LNCAP (cell line): ENCODE results near the gene MYL3.

Experiments used
- TF ChIP-seq, protein P1 (sequence below): fragments of 450-650 bp; IDR thresholded peaks from 2 replicates; pipeline ENCODE4 v1.5.1; 2017; ENCODE audit warnings: mild to moderate bottlenecking

The MYL3 gene

DNA sequence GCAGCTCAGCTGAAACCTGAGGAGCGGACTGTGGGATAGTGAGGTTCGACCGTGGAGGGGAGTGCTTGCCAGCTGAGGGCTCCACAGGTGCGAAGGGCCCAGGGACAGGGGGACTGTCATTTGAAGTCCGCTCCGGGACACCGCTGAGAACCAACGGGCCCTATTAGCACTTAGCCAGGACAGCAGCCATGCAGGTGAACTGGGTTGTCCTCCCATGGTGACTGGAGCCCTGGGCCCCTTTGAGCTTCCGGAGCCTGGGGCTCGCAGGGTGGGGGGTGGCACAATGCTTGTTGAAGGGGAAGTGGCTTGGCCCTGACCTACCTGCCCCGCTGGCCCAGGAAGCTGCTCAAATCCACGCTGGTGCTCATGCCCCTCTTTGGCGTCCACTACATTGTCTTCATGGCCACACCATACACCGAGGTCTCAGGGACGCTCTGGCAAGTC is 39.0 kb upstream of the MYL3 start:
- TF ChIP-seq, protein P1, sequence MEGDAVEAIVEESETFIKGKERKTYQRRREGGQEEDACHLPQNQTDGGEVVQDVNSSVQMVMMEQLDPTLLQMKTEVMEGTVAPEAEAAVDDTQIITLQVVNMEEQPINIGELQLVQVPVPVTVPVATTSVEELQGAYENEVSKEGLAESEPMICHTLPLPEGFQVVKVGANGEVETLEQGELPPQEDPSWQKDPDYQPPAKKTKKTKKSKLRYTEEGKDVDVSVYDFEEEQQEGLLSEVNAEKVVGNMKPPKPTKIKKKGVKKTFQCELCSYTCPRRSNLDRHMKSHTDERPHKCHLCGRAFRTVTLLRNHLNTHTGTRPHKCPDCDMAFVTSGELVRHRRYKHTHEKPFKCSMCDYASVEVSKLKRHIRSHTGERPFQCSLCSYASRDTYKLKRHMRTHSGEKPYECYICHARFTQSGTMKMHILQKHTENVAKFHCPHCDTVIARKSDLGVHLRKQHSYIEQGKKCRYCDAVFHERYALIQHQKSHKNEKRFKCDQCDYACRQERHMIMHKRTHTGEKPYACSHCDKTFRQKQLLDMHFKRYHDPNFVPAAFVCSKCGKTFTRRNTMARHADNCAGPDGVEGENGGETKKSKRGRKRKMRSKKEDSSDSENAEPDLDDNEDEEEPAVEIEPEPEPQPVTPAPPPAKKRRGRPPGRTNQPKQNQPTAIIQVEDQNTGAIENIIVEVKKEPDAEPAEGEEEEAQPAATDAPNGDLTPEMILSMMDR = no peak

DNA sequence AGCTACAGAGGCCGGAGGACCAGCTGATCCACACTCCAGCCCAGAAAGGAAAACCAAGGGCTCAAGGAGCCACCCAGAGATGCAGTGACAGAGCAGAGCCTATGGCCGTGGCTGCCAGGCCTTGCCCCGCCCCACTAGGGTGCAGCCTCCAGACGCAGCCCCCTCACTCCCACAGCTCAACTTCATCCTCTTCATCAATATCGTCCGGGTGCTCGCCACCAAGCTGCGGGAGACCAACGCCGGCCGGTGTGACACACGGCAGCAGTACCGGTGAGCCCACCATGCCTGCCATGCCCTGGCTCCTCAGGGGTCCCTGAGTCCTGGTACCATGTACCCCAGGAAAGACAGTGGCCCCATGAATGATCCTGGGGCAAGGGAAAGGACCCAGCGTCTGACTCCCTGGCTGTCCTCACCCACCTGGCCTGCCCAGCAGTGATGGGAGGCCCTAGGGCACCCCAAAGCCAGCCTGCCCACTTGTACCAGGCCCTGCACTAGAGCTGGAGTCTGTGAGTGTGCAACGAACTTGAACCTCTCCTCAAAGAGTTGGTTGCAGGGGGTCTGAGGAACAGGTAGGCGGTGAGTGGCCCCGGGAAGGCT is 38.4 kb upstream of the MYL3 start:
- TF ChIP-seq, protein P1 = no peak

DNA sequence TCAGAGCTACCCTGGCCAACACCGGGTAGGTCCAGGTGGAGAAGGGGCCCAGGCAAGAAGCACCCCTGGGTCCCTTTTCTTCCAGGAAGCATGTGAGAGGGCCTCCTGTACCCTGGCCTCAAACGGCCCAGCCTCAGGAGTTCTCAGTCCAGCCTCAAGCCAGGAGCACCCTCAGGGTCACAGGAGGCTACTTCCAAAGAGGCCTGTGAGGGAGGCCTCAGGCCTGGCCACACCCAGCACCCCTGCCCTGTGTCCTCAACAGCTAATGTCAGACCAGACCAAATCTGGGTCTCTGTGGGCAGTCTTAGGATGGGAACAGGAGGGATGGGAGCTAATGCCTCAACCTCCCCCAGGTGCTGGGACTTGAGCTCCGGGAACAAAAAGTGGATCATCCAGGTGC is 37.8 kb upstream of the MYL3 start:
- TF ChIP-seq, protein P1 = no peak

DNA sequence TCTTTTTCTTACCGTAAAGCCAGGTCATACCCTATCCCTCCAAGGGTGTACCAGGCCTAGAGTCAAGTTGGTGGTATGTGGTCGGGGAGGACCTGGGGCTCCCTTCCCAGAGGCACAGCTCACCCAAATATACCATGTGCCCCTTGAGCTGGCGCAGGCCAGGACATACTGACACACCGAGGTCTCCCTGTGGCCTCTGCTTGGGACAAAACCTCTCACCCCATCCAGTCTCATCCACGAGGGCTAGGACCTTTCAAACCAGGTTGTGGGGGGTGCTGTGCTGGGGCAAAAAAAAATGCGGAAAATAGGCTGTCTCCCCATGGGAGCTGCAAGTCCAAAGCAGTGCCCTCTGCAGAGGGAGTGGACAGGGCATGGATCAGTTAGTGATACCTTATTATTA is 37.1 kb upstream of the MYL3 start:
- TF ChIP-seq, protein P1 = no peak

DNA sequence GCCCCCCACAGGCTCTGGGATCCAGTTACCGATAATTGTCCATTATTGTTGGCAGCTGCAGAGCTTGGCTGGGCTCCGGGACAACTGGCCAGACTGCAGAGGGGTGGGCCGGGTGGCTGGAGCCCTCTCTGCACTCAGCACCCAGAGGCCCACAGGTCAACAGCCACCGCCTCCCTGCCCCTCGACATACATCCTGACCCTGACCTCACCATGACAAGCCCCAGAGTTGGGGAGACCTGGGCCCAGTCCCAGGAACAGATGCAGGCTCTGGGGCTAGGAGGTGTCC is 36.7 kb upstream of the MYL3 start:
- TF ChIP-seq, protein P1 = no peak

DNA sequence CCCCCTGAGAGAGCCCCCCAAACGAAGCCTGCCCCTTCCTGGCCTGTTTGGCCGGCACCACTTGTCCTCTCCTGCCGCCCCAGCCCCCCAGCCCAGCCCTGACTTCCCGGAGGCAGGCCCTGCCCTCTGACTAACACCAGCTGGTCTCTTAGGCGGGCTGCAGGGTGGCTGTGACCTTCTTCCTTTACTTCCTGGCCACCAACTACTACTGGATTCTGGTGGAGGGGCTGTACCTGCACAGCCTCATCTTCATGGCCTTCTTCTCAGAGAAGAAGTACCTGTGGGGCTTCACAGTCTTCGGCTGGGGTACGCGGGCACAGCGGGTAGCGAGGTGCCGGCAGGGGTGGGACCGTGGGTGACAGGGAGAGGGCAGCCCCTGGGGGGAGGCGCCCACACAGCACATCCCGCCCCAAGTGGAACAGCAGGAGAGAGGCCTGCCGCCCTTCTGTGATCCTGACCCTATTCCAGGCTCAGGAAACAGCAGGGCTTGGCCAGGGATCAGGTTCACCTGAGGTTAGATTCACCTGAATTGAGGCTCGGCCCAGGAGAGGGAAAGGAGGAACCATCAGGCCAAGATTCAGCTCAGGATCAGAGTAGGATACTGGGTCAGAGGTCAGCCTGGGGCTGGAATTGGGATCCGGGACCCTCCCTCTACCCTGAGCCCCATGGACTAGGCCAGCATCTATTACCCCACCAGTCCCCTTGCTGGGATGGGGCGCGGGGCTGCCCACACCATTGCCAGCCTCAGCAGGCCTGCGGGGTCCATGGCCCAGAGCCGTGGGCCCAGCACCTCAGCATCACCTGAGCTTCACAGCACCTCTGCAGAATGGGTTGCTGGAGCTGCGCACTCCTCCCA is 36.1 kb upstream of the MYL3 start:
- TF ChIP-seq, protein P1 = no peak

DNA sequence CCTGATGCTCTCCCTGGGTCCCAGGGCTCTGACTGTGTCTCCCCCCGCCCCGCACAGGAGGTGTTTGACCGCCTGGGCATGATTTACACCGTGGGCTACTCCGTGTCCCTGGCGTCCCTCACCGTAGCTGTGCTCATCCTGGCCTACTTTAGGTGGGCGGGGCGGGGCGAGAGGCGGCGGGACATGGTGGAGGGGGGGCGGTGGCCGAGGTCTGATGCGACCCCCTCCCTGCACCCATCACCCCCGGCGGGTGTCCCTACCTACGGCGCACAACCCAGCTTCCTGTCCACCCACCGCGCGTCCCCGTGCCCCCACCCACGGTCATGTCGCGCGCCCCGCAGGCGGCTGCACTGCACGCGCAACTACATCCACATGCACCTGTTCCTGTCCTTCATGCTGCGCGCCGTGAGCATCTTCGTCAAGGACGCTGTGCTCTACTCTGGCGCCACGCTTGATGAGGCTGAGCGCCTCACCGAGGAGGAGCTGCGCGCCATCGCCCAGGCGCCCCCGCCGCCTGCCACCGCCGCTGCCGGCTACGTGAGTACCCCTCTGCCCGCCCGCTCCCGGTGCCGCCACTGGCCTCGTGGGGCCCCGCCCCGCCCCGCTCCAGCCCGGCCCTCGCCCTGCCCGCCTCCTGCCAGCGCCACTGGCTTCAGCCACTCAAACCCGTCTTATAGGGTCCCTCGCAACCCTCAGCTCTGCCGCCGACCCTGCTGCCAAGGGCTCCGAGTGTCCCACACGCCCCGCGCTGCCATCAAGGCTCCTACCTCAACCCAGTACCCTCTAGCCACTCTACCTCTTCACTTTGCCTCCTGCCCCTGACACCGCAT is 35.3 kb upstream of the MYL3 start:
- TF ChIP-seq, protein P1 = no peak
